ENCODE measurements around the gene MYMX. TPM values are rescaled to one million over a fixed set of nuclear protein-coding genes. Genes with fewer than 3 reads are reported as not detected.
"Not testable (repeated sequence)": the region's sequence is repeated elsewhere in the genome, so short reads cannot be mapped to it uniquely, and the experiment has no call there.

Gene MYMX
- total RNA-seq, 6 experiments from 2014 or later: not detected

- intact Hi-C loops (cut with DNase I): no loop called here
- no peak for TF ChIP-seq POLR2A (IDR thresholded peaks at IDR 0.05)
- TF ChIP-seq, protein P1, sequence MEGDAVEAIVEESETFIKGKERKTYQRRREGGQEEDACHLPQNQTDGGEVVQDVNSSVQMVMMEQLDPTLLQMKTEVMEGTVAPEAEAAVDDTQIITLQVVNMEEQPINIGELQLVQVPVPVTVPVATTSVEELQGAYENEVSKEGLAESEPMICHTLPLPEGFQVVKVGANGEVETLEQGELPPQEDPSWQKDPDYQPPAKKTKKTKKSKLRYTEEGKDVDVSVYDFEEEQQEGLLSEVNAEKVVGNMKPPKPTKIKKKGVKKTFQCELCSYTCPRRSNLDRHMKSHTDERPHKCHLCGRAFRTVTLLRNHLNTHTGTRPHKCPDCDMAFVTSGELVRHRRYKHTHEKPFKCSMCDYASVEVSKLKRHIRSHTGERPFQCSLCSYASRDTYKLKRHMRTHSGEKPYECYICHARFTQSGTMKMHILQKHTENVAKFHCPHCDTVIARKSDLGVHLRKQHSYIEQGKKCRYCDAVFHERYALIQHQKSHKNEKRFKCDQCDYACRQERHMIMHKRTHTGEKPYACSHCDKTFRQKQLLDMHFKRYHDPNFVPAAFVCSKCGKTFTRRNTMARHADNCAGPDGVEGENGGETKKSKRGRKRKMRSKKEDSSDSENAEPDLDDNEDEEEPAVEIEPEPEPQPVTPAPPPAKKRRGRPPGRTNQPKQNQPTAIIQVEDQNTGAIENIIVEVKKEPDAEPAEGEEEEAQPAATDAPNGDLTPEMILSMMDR (IDR thresholded peaks at IDR 0.05): no peak
- Histone ChIP-seq H3K27ac (no peak overlapping the region), H3K4me1 (no peaks in the 10 kb centered on the region), H3K9me3 (no peaks in the 10 kb centered on the region), H3K4me3 (no peak overlapping the region), H3K36me3 (no peaks in the 10 kb centered on the region), H3K27me3 (no peaks in the 10 kb centered on the region)
- WGBS (ENCODE audit: insufficient coverage, low coverage, low lambda C conversion rate, missing lambda C conversion rate): 33% methylated on average over 2 of the region's 2 CpGs
- ATAC-seq (no peak), DNase-seq (no peak)
Measured at GRCh38 chr6:44190715-44191114, 26.0 kb upstream of the MYMX start.

DNA sequence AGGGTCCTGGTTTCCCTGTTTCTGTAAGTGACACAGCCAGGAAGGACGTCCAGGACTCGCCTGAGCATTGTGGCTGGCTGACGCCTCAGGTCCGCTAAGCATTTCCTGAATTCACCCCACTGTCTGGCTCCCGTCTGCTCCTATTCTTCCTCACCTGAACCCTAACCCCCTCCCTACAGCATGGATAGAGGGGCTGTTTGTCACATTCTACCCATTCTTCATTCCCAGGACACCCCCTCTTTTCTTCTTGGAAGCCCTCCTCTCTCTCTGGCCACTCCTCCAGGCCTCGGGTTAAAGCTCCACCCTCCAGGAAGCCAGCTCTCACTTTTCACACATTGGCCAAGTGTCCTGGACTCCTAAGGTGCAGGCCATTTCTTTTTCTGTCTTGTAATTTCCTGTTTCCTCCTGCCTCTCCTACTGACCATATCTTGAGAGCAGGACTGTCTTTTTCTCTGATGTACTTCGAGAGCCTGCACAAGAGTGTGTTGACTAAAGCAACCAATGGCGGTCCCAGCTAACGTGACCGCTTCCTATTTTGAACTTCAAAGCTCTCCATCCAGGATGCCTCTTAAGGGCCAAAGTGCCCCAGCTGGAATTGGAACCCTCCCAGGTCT is 24.2 kb upstream of the MYMX start:
- ATAC-seq: peak; percentile 43 to 64 (median 58)
- H3K27me3 ChIP-seq: no peaks in the 10 kb centered on the region
- H3K4me1 ChIP-seq: no peaks in the 10 kb centered on the region
- H3K27ac ChIP-seq: no peak overlapping the region
- no peaks in the 10 kb centered on the region for H3K36me3 ChIP-seq
- intact Hi-C loops (cut with DNase I): no loop called here
- TF ChIP-seq, protein P1 (IDR thresholded peaks at IDR 0.05): no peak
- TF ChIP-seq POLR2A (IDR thresholded peaks at IDR 0.05): no peak
- no peak for DNase-seq
- no peak overlapping the region for H3K4me3 ChIP-seq
- WGBS (ENCODE audit: insufficient coverage, low coverage, low lambda C conversion rate, missing lambda C conversion rate): 60% methylated on average over 5 of the region's 10 CpGs
- H3K9me3 ChIP-seq: no peaks in the 10 kb centered on the region

- intact Hi-C loops (cut with DNase I): no loop called here
- no peak overlapping the region for H3K4me3 ChIP-seq
- no peaks in the 10 kb centered on the region for H3K4me1 ChIP-seq
- no peaks in the 10 kb centered on the region for H3K27me3 ChIP-seq
- DNase-seq (no peak), ATAC-seq (no peak)
- 85% methylated on average over 7 of the region's 8 CpGs for WGBS (ENCODE audit: insufficient coverage, low coverage, low lambda C conversion rate, missing lambda C conversion rate)
- H3K36me3 ChIP-seq: no peaks in the 10 kb centered on the region
- no peaks in the 10 kb centered on the region for H3K9me3 ChIP-seq
- no peak for TF ChIP-seq POLR2A (IDR thresholded peaks at IDR 0.05)
- TF ChIP-seq, protein P1 (IDR thresholded peaks at IDR 0.05): no peak
- no peak overlapping the region for H3K27ac ChIP-seq
Measured at GRCh38 chr6:44193307-44193910, 23.3 kb upstream of the MYMX start.

DNA sequence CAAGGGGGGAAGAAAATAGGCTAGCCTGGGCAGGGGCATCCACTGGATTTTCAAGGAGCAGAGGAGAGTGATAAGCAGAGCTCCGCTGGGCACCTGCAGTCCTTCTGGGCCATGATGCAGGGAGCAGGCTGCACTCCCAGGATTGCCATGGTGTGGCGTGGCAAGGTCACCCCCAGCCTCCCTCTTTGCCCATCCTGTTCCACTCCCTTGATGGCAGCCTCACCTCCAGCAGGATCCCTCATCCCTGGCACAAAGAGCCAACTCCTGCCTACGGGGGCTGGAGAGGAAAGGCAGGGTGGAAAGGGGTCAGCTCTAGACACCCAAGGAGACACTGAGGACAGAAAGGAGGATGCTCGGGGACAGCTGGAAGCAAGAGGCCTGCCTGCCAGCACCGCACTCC is 22.4 kb upstream of the MYMX start:
- no peaks in the 10 kb centered on the region for H3K36me3 ChIP-seq
- no peak for TF ChIP-seq POLR2A (IDR thresholded peaks at IDR 0.05)
- TF ChIP-seq, protein P1 (IDR thresholded peaks at IDR 0.05): no peak
- H3K4me1 ChIP-seq: no peaks in the 10 kb centered on the region
- no peak overlapping the region for H3K27ac ChIP-seq
- H3K4me3 ChIP-seq: no peak overlapping the region
- no peaks in the 10 kb centered on the region for H3K9me3 ChIP-seq
- H3K27me3 ChIP-seq: no peaks in the 10 kb centered on the region
- ATAC-seq: peak in 1 of 4 donors; percentile 20
- WGBS (ENCODE audit: insufficient coverage, low coverage, low lambda C conversion rate, missing lambda C conversion rate): no CpG with 5 or more reads among the region's 5 CpGs
- DNase-seq: no peak
- intact Hi-C loops (cut with DNase I): no loop called here

DNA sequence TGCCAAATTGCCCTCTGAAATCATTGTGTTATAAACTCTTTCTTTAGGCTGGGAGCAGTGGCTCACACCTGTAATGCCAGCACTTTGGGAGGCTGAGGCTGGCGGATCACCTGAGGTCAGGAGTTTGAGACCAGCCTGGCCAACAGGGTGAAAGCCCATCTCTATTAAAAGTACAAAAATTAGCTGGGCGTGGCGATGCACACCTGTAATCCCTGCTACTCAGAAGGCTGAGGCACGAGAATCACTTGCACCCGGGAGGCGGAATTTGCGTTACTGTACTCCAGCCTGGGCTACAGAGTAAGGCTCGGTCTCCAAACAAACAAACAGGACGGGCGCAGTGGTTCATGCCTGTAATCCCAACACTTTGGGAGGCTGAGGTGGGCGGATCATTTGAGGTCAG is 20.4 kb upstream of the MYMX start:
- intact Hi-C loops (cut with DNase I); DNase-seq; H3K27ac ChIP-seq; H3K4me1 ChIP-seq; H3K4me3 ChIP-seq; ATAC-seq; H3K9me3 ChIP-seq; H3K27me3 ChIP-seq; H3K36me3 ChIP-seq: not testable (repeated sequence)
- WGBS (ENCODE audit: insufficient coverage, low coverage, low lambda C conversion rate, missing lambda C conversion rate): 90% methylated on average over 8 of the region's 11 CpGs

Measured in right lobe of liver (tissue), 6 donors.